K562 (cell line): Measurements from ENCODE around the gene SEC14L3. TPM values are rescaled to one million over a fixed set of nuclear protein-coding genes. Genes with fewer than 3 reads are reported as not detected.

ENCODE experiments used
- L3MBTL2 ChIP-seq: fragments of 450-650 bp; IDR thresholded peaks from 2 replicates; pipeline ENCODE4 v1.6.1; 2016; ENCODE audit warnings: mild to moderate bottlenecking, moderate library complexity
- NBN ChIP-seq: fragments of 450-650 bp; IDR thresholded peaks from 2 replicates; pipeline ENCODE4 v1.6.1; 2016; ENCODE audit warnings: low read depth, mild to moderate bottlenecking
- NCOA6 ChIP-seq: fragments of 450-650 bp; IDR thresholded peaks from 2 replicates; pipeline ENCODE4 v1.6.1; 2017; ENCODE audit warnings: mild to moderate bottlenecking
- NCOR1 ChIP-seq: fragments of 450-650 bp; IDR thresholded peaks from 2 replicates; pipeline ENCODE4 v1.6.1; 2016; ENCODE audit warnings: mild to moderate bottlenecking, moderate library complexity
- POLR3A ChIP-seq: IDR thresholded peaks from 2 replicates; pipeline ENCODE4 v1.6.1; 2011; ENCODE audit warnings: borderline replicate concordance, mild to moderate bottlenecking, moderate library complexity; ENCODE audit not compliant: insufficient read length, insufficient read depth; ENCODE audit errors: extremely low read depth
- RB1 ChIP-seq: fragments of 450-650 bp; IDR thresholded peaks from 2 replicates; pipeline ENCODE4 v1.6.1; 2017; ENCODE audit warnings: low read depth, mild to moderate bottlenecking
- RCOR1 ChIP-seq, 2 experiments: IDR thresholded peaks; 2 replicates each; pipeline ENCODE4 v1.6.1; 2012; ENCODE audit warnings: low read depth in 2 of 2, low read length in 2 of 2, borderline replicate concordance in 1 of 2, improper control_type of control experiment in 1 of 2
- SPI1 ChIP-seq: IDR thresholded peaks from 2 replicates; pipeline ENCODE4 v1.6.1; 2011; ENCODE audit warnings: low read depth, low read length, control low read depth, borderline replicate concordance
- TEAD2 ChIP-seq: fragments of 450-650 bp; IDR thresholded peaks from 2 replicates; pipeline ENCODE4 v1.6.1; 2016; ENCODE audit warnings: missing genetic modification characterization, control low read depth, missing compliant biosample characterization
- polyA plus RNA-seq, 8 experiments: library from polyadenylated mRNA; depleted of rRNA in 4 of 8; stranded (reverse) in 5 of 8; unstranded in 3 of 8; fragments of >200 nt; fragmentation: Nextera tagmentation in 2 of 8; fragmentation: Illumina TruSeq in 1 of 8; extraction: Ambion mirVana in 2 of 8; extraction: Trizol in 1 of 8; gene quantifications; 2 replicates each; pipeline versions ENCODE4 v1.2.1 to v1.2.3, GENCODE V29; 2011 to 2014; ENCODE audit warnings: inconsistent platforms in 1 of 8, missing spikeins in 1 of 8
- total RNA-seq, 7 experiments: library from RNA; depleted of rRNA in 6 of 7; stranded (reverse); fragments of >200 nt in 6 of 7; fragmentation: Illumina TruSeq in 2 of 7; extraction: Trizol in 2 of 7; gene quantifications; 2 replicates each; pipeline versions ENCODE4 v1.2.1 to v1.2.3, GENCODE V29; 2011 to 2021; ENCODE audit warnings: low replicate concordance in 1 of 7
- TF ChIP-seq, protein P1 (sequence below): IDR thresholded peaks from 2 replicates; pipeline ENCODE4 v1.6.1; 2012; ENCODE audit warnings: low read depth, low read length, improper control_type of control experiment, borderline replicate concordance
- TF ChIP-seq, protein P2 (sequence below): fragments of 450-650 bp; IDR thresholded peaks from 2 replicates; pipeline ENCODE4 v1.6.1; 2016; ENCODE audit warnings: mild to moderate bottlenecking, moderate library complexity
- TF ChIP-seq, protein P3 (sequence below): fragments of 450-650 bp; IDR thresholded peaks from 2 replicates; pipeline ENCODE4 v1.6.1; 2016

The SEC14L3 gene
- total and polyA plus RNA-seq, 9 of the 15 experiments (the other 6 are each of a cell fraction or from before 2014, with no cell fraction given), result not detected

DNA sequence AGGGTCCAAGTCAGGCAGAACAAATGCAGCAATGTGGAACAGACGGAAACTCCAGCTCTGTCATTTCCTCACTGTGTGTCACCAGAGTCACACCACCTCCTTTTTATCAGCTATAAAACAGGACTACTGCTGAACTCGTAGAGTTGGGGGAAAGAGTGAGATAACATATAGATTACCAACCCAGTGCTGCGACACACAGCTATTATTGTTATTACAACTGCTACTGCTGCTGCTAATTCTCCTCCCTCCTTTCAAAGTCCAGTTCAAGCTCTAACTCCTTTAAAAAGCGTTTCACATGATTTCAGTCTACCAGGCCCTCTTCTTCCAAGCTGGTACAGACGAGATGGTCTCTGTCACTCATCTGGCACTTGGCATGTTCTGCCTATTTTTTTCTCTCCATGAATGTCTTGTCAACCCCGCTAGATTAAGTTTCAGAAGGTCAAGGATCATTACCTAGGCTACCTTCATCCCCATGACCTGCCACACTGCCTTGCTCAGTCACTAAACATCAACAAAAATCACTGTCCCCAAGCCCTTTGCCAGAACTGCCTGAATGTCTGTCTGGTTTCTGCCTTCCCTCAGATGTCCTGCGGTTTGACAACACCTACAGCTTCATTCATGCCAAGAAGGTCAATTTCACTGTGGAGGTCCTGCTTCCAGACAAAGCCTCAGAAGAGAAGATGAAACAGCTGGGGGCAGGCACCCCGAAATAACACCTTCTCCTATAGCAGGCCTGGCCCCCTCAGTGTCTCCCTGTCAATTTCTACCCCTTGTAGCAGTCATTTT, 49.9 kb downstream of the SEC14L3 start (continued):
- TF ChIP-seq, protein P1, sequence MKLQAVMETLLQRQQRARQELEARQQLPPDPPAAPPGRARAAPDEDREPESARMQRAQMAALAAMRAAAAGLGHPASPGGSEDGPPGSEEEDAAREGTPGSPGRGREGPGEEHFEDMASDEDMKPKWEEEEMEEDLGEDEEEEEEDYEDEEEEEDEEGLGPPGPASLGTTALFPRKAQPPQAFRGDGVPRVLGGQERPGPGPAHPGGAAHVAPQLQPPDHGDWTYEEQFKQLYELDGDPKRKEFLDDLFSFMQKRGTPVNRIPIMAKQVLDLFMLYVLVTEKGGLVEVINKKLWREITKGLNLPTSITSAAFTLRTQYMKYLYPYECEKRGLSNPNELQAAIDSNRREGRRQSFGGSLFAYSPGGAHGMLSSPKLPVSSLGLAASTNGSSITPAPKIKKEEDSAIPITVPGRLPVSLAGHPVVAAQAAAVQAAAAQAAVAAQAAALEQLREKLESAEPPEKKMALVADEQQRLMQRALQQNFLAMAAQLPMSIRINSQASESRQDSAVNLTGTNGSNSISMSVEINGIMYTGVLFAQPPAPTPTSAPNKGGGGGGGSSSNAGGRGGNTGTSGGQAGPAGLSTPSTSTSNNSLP, result peak; percentile 87; the same call in 1 of the 2 replicates
- TF ChIP-seq, protein P2, sequence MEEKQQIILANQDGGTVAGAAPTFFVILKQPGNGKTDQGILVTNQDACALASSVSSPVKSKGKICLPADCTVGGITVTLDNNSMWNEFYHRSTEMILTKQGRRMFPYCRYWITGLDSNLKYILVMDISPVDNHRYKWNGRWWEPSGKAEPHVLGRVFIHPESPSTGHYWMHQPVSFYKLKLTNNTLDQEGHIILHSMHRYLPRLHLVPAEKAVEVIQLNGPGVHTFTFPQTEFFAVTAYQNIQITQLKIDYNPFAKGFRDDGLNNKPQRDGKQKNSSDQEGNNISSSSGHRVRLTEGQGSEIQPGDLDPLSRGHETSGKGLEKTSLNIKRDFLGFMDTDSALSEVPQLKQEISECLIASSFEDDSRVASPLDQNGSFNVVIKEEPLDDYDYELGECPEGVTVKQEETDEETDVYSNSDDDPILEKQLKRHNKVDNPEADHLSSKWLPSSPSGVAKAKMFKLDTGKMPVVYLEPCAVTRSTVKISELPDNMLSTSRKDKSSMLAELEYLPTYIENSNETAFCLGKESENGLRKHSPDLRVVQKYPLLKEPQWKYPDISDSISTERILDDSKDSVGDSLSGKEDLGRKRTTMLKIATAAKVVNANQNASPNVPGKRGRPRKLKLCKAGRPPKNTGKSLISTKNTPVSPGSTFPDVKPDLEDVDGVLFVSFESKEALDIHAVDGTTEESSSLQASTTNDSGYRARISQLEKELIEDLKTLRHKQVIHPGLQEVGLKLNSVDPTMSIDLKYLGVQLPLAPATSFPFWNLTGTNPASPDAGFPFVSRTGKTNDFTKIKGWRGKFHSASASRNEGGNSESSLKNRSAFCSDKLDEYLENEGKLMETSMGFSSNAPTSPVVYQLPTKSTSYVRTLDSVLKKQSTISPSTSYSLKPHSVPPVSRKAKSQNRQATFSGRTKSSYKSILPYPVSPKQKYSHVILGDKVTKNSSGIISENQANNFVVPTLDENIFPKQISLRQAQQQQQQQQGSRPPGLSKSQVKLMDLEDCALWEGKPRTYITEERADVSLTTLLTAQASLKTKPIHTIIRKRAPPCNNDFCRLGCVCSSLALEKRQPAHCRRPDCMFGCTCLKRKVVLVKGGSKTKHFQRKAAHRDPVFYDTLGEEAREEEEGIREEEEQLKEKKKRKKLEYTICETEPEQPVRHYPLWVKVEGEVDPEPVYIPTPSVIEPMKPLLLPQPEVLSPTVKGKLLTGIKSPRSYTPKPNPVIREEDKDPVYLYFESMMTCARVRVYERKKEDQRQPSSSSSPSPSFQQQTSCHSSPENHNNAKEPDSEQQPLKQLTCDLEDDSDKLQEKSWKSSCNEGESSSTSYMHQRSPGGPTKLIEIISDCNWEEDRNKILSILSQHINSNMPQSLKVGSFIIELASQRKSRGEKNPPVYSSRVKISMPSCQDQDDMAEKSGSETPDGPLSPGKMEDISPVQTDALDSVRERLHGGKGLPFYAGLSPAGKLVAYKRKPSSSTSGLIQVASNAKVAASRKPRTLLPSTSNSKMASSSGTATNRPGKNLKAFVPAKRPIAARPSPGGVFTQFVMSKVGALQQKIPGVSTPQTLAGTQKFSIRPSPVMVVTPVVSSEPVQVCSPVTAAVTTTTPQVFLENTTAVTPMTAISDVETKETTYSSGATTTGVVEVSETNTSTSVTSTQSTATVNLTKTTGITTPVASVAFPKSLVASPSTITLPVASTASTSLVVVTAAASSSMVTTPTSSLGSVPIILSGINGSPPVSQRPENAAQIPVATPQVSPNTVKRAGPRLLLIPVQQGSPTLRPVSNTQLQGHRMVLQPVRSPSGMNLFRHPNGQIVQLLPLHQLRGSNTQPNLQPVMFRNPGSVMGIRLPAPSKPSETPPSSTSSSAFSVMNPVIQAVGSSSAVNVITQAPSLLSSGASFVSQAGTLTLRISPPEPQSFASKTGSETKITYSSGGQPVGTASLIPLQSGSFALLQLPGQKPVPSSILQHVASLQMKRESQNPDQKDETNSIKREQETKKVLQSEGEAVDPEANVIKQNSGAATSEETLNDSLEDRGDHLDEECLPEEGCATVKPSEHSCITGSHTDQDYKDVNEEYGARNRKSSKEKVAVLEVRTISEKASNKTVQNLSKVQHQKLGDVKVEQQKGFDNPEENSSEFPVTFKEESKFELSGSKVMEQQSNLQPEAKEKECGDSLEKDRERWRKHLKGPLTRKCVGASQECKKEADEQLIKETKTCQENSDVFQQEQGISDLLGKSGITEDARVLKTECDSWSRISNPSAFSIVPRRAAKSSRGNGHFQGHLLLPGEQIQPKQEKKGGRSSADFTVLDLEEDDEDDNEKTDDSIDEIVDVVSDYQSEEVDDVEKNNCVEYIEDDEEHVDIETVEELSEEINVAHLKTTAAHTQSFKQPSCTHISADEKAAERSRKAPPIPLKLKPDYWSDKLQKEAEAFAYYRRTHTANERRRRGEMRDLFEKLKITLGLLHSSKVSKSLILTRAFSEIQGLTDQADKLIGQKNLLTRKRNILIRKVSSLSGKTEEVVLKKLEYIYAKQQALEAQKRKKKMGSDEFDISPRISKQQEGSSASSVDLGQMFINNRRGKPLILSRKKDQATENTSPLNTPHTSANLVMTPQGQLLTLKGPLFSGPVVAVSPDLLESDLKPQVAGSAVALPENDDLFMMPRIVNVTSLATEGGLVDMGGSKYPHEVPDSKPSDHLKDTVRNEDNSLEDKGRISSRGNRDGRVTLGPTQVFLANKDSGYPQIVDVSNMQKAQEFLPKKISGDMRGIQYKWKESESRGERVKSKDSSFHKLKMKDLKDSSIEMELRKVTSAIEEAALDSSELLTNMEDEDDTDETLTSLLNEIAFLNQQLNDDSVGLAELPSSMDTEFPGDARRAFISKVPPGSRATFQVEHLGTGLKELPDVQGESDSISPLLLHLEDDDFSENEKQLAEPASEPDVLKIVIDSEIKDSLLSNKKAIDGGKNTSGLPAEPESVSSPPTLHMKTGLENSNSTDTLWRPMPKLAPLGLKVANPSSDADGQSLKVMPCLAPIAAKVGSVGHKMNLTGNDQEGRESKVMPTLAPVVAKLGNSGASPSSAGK, result no peak
- TF ChIP-seq, protein P3, sequence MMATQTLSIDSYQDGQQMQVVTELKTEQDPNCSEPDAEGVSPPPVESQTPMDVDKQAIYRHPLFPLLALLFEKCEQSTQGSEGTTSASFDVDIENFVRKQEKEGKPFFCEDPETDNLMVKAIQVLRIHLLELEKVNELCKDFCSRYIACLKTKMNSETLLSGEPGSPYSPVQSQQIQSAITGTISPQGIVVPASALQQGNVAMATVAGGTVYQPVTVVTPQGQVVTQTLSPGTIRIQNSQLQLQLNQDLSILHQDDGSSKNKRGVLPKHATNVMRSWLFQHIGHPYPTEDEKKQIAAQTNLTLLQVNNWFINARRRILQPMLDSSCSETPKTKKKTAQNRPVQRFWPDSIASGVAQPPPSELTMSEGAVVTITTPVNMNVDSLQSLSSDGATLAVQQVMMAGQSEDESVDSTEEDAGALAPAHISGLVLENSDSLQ, result peak; percentile 58; the same call in 1 of the 2 replicates
- TF ChIP-seq POLR3A, result no peak
- no peak for TF ChIP-seq TEAD2
- no peak for TF ChIP-seq RB1
- no peak for TF ChIP-seq L3MBTL2
- TF ChIP-seq SPI1, result peak; percentile 28; the same call in 1 of the 2 replicates
- TF ChIP-seq RCOR1 (IDR thresholded peaks at IDR 0.05; ENCODE audit: borderline replicate concordance in 1 of 2, low read depth in 2 of 2, low read length in 2 of 2), result peak in 1 of 2 experiments; percentile 61; a peak in 2 of 4 replicates
- TF ChIP-seq NCOA6, result no peak
- TF ChIP-seq NCOR1, result peak; percentile 79
- peak; percentile 53; the same call in 1 of the 2 replicates for TF ChIP-seq NBN
